Testis (tissue), 3 donors: ENCODE measurements around the gene RPS27L. TPM values are rescaled to one million over a fixed set of nuclear protein-coding genes. Genes with fewer than 3 reads are reported as not detected.

ENCODE experiments used
- DNase-seq: peaks from one replicate; pipeline ENCODE4 v3.0.0-alpha.2; 2019
- H3K27ac ChIP-seq, 2 donors: fragments of 200-600 bp; sonication (generic); one replicate each; pipeline ENCODE4 v1.5.1; 2019
- H3K27me3 ChIP-seq: fragments of 200-600 bp; sonication (generic); one replicate; pipeline ENCODE4 v1.5.1; 2019
- H3K36me3 ChIP-seq: fragments of 200-600 bp; sonication (generic); one replicate; pipeline ENCODE4 v1.5.1; 2017; ENCODE audit warnings: low read depth; ENCODE audit errors: missing control alignments
- H3K4me1 ChIP-seq: fragments of 200-600 bp; sonication (generic); one replicate; pipeline ENCODE4 v1.5.1; 2019
- H3K4me3 ChIP-seq, 2 donors: fragments of 200-600 bp; sonication (generic); one replicate each; pipeline ENCODE4 v1.5.1; 2017 to 2019
- H3K9me3 ChIP-seq: fragments of 200-600 bp; sonication (generic); one replicate; pipeline ENCODE4 v1.5.1; 2017
- POLR2A ChIP-seq: fragments of 450-650 bp; IDR thresholded peaks from one replicate; pipeline ENCODE4 v1.6.1; 2017; ENCODE audit warnings: antibody characterized with exemption, mild to moderate bottlenecking, moderate library complexity
- WGBS, 2 donors: methylation state at CpG; one replicate each; pipeline ENCODE4 v1.1.5; 2018; 5-methylcytosine and 5-hydroxymethylcytosine counted together
- intact Hi-C: fragments of 100-400 bp; cut with DNase I; formaldehyde crosslinking; loops from one replicate; pipeline ENCODE4 v1.15.1; 2023; ENCODE audit warnings: low total_unique reads
- polyA plus RNA-seq: library from polyadenylated mRNA; stranded (reverse); fragments of 350-450 nt; fragmentation: Illumina TruSeq; extraction: RNeasy Lipid Tissue Mini Kit (QIAGEN cat#74804); gene quantifications from one replicate; pipeline ENCODE4 v1.2.3, GENCODE V29; 2014; ENCODE audit warnings: low read depth, low replicate concordance; ENCODE audit not compliant: insufficient read depth
- total RNA-seq, 2 donors: library from RNA; depleted of rRNA; stranded (reverse); fragments of >200 nt; gene quantifications; one replicate each; pipeline ENCODE4 v1.2.3, GENCODE V29; 2016
- TF ChIP-seq, protein P1 (sequence below), 3 experiments: fragments of 450-650 bp in 2 of 3; fragments of 200-600 bp in 1 of 3; sonication (generic) in 1 of 3; IDR thresholded peaks; one replicate each; pipeline ENCODE4 v1.5.1; 2016 to 2019; ENCODE audit warnings: antibody characterized with exemption in 3 of 3, mild to moderate bottlenecking in 2 of 3, moderate library complexity in 1 of 3

Gene RPS27L
- total and polyA plus RNA-seq, 3 donors from 2014 or later = 34.3 to 69.7 (median 46.6) TPM

DNA sequence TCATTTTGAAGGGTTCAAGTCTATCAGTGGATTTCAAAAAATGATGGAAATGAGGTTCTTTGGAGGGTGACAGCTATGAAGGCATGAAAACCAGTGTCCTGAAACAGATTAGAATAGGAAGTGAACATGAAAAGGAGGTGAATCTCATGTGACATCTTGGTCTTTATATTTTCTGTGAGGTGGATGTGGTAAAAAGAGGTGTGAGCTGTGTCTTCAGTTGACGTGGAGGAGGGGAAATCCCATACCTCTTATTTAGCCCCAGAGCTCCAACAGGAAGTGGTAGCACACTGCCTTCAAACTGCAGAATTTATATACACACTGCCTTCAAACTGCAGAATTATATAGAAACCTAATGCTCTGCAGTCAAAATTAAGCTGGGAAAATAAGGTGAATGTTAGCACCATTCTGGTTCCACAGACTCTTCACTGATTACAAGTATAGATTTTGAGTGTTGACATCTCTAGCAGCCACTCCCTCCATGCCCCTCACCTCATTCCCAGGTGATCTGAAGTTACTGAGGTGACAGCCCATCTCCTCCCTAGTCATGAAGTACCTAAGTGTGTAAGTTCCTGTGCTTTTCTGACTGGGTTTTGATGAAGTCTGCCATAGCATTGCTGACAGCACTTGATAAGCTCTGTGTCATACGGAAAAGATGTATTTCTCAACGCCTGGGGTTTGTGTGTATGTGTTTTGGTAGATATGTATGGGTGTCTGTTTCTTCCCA lies 34.8 kb upstream of the RPS27L start:
- 82 to 83% methylated on average over 3 of the region's 3 CpGs for WGBS, 2 donors
- intact Hi-C loops = no loop called here
- no peaks in the 10 kb centered on the region for H3K27me3 ChIP-seq
- no peaks in the 10 kb centered on the region for H3K36me3 ChIP-seq
- no peak overlapping the region for H3K27ac ChIP-seq
- no peaks in the 10 kb centered on the region for H3K9me3 ChIP-seq
- DNase-seq = no peak
- H3K4me1 ChIP-seq = peaks cover 36% of the 10 kb centered on the region
- TF ChIP-seq, protein P1, sequence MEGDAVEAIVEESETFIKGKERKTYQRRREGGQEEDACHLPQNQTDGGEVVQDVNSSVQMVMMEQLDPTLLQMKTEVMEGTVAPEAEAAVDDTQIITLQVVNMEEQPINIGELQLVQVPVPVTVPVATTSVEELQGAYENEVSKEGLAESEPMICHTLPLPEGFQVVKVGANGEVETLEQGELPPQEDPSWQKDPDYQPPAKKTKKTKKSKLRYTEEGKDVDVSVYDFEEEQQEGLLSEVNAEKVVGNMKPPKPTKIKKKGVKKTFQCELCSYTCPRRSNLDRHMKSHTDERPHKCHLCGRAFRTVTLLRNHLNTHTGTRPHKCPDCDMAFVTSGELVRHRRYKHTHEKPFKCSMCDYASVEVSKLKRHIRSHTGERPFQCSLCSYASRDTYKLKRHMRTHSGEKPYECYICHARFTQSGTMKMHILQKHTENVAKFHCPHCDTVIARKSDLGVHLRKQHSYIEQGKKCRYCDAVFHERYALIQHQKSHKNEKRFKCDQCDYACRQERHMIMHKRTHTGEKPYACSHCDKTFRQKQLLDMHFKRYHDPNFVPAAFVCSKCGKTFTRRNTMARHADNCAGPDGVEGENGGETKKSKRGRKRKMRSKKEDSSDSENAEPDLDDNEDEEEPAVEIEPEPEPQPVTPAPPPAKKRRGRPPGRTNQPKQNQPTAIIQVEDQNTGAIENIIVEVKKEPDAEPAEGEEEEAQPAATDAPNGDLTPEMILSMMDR (IDR thresholded peaks at IDR 0.05) = no peak
- no peak for TF ChIP-seq POLR2A
- no peak overlapping the region for H3K4me3 ChIP-seq

DNA sequence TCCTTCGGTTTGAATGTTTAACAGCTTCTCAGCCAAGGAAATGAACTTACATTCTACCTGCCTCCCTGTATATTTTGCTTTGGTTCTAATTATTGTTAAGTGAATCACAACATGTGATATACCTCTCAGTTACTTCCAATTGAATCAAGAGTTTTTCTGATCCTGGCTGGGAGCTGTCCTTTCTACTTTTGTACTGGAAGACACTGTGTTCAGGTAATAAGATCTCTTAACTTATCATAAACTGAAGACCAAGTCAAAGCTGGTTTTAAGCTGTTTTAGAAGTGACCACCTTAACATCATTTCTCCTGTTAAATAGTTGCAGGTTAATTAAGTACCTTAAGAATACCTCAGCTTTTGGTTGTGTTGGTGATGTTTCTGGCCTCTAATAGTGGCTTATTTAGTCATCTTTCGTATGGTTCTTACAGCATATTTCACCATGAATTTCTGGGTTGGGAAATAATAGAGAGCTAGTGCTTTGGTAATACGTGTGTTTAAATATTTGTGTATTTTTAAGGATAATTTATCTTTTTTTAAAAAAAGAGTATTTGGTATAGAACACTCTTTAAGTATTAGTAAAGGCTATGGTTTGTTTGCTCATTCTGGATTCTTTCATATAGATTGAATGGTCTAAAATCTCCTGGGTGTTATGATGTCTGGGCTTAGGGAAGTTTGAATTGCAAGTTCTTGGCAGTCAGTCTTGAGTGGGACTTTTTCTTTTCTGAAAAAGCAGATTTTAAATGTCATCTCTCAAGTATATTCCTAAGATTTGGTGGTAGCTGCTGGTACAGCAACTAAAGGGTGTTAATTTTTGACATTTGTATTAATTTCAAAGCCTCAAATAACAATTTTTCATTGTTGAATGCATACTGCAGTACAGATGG lies 33.7 kb upstream of the RPS27L start:
- no peaks in the 10 kb centered on the region for H3K9me3 ChIP-seq
- no peak for TF ChIP-seq POLR2A
- TF ChIP-seq, protein P1 (IDR thresholded peaks at IDR 0.05) = no peak
- 61 to 71% methylated on average over 3 of the region's 3 CpGs for WGBS, 2 donors
- H3K4me3 ChIP-seq = peak overlapping the region; percentile 82 to 96
- no peak for DNase-seq
- H3K27ac ChIP-seq = peak overlapping the region in 1 of 2 donors; percentile 87
- H3K4me1 ChIP-seq = peaks cover 31% of the 10 kb centered on the region
- no peaks in the 10 kb centered on the region for H3K27me3 ChIP-seq
- intact Hi-C loops = no loop called here
- no peaks in the 10 kb centered on the region for H3K36me3 ChIP-seq

DNA sequence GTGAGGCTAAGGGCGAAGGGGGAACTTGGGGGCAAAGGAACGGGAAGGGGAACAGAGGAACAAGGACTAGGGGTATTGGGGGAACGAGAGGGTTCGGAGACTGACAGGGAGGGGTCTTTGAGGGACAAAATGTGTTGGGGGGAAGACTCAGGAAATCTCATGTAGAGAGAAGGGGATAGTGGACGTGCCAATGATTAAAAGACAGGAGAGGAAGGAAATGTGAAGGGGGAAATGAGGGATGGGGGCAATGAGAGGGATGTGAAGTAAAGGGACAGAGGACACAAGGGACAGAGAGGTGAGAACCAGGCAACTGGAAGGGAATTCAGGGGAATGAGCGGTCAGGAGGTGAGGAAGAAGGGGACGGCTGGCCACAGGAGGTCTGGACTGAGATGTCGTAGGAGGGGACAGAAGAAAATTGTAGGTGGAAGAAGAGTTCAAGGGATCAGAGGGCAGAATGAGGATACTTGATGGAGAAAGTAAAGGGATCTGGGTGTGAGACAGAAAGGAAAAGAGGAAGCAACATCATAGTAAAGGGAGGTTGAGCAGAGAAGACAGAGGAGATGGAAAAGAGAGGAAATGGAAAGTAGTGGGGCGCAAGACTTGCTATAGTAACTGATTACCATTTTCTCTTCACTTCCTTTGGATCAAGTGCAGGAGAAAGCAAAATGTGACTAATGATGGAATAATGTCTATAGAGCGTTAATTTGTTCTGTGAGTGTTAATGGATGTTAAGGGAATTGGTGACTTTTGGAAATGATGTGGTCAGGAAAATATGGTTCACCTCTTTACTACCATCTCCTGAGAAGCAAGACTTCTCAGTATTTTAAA lies 32.9 kb upstream of the RPS27L start:
- Histone ChIP-seq H3K4me1 (peaks cover 23% of the 10 kb centered on the region), H3K9me3 (no peaks in the 10 kb centered on the region), H3K27ac (peak overlapping the region; percentile 86 to 87), H3K36me3 (no peaks in the 10 kb centered on the region), H3K4me3 (peak overlapping the region; percentile 82 to 96), H3K27me3 (no peaks in the 10 kb centered on the region)
- intact Hi-C loops = no loop called here
- TF ChIP-seq POLR2A = no peak
- TF ChIP-seq, protein P1 (IDR thresholded peaks at IDR 0.05) = no peak
- DNase-seq = no peak
- WGBS, 2 donors = 8 to 9% methylated on average over 10 of the region's 10 CpGs

DNA sequence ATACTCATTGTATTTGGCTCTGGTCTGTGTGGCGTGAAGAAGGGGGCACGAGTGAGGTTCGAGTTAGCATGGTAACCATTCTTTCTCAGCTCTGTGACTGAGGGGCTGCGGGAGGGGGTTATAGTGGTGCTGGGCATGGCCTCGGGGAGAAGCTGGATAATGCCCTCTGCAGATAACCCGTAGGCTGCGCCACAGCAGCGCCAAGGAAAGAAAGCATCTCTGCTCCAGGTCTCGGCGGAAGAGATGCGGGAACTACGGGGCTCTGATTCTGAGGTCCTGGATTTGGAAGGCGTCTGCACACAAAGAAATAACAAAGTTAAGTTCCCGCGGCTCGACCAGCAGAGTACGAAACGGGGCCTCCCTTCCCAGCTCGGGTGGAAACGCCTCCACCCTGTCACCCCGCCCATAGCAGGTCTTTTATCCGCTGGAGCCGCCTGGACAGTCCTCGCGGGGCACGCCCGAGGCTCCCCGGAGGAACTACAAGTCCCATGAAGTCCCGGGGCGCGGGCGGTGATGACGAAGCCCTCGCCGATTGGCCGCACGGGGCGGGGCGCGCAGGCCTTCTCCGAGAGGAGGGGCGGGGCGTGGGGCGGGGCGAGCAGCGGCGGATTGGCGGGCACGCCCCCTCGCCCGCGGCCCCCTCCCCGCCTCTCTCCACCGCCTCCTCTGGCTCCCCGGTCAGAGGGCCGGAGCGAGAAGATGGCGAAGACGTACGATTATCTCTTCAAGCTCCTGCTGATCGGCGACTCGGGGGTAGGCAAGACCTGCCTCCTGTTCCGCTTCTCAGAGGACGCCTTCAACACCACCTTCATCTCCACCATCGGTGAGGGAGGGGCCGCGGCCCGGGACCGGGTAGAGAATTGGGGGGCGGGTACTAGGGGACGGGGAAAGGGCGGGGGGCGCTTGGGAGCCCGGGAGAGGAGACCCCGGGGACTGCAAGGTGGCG lies 31.9 kb upstream of the RPS27L start, which contains the start of gene RAB8B:
Gene RAB8B, plus strand, starts transcription at position 681 of the 946 bp plus-strand sequence. Its CDS starts 19 bp downstream, at position 700.
- Histone ChIP-seq H3K27ac (peak within 1 kb of the TSS; percentile 86 to 87), H3K4me3 (peak within 1 kb of the TSS; percentile 82 to 96), H3K4me1 (peaks cover 18% of the 10 kb centered on the region), H3K27me3 (no peaks in the 10 kb centered on the region), H3K36me3 (no peaks in the 10 kb centered on the region), H3K9me3 (no peaks in the 10 kb centered on the region)
- 0 to 1% methylated on average over 21 to 77 of the region's 77 CpGs for WGBS, 2 donors
- DNase-seq = peak; percentile 99
- intact Hi-C loops = no loop called here
- no peak for TF ChIP-seq POLR2A
- TF ChIP-seq, protein P1 (IDR thresholded peaks at IDR 0.05) = no peak
